ENCODE measurements around the gene UBL7.

The UBL7 gene

GRCh38 chr15:74444106-74445062 lies 16.6 kb downstream of the UBL7 start:
- Histone ChIP-seq H3K36me3 (ENCODE audit: low read length) (no peaks in the 10 kb centered on the region), H3K9me2 (replicated peaks; ENCODE audit: insufficient read depth, low read length) (no peaks in the 10 kb centered on the region), H3K27ac (ENCODE audit: low read depth, low read length) (no peak overlapping the region), H3K79me2 (ENCODE audit: insufficient read depth, low read length) (no peaks in the 10 kb centered on the region), H3K9ac (ENCODE audit: low read length) (no peak overlapping the region), H2AFZ (ENCODE audit: low read depth, low read length, severe bottlenecking) (no peak overlapping the region), H3K27me3 (ENCODE audit: low read length) (no peaks in the 10 kb centered on the region), H4K20me1 (ENCODE audit: low read depth, low read length) (no peaks in the 10 kb centered on the region), H3K4me2 (ENCODE audit: low read depth, low read length, poor library complexity, severe bottlenecking) (no peak overlapping the region), H3K9me3 (ENCODE audit: insufficient read depth, low read length) (no peaks in the 10 kb centered on the region), H3F3A (ENCODE audit: insufficient read depth) (no peaks in the 10 kb centered on the region), H3K4me3 (ENCODE audit: insufficient read depth, low read length, poor library complexity, severe bottlenecking) (no peak overlapping the region)
- TF ChIP-seq, protein P1, sequence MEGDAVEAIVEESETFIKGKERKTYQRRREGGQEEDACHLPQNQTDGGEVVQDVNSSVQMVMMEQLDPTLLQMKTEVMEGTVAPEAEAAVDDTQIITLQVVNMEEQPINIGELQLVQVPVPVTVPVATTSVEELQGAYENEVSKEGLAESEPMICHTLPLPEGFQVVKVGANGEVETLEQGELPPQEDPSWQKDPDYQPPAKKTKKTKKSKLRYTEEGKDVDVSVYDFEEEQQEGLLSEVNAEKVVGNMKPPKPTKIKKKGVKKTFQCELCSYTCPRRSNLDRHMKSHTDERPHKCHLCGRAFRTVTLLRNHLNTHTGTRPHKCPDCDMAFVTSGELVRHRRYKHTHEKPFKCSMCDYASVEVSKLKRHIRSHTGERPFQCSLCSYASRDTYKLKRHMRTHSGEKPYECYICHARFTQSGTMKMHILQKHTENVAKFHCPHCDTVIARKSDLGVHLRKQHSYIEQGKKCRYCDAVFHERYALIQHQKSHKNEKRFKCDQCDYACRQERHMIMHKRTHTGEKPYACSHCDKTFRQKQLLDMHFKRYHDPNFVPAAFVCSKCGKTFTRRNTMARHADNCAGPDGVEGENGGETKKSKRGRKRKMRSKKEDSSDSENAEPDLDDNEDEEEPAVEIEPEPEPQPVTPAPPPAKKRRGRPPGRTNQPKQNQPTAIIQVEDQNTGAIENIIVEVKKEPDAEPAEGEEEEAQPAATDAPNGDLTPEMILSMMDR (IDR thresholded peaks at IDR 0.05; ENCODE audit: insufficient read depth, low read length, poor library complexity, severe bottlenecking) = no peak
- TF ChIP-seq EZH2phosphoT487 (conservative IDR thresholded peaks at IDR 0.05; ENCODE audit: low read length) = no peak

- Histone ChIP-seq H3K9me3 (ENCODE audit: insufficient read depth, low read length) (no peaks in the 10 kb centered on the region), H2AFZ (ENCODE audit: low read depth, low read length, severe bottlenecking) (no peak overlapping the region), H3F3A (ENCODE audit: insufficient read depth) (no peaks in the 10 kb centered on the region), H3K27me3 (ENCODE audit: low read length) (no peaks in the 10 kb centered on the region), H4K20me1 (ENCODE audit: low read depth, low read length) (no peaks in the 10 kb centered on the region), H3K4me3 (ENCODE audit: insufficient read depth, low read length, poor library complexity, severe bottlenecking) (no peak overlapping the region), H3K27ac (ENCODE audit: low read depth, low read length) (no peak overlapping the region), H3K79me2 (ENCODE audit: insufficient read depth, low read length) (no peaks in the 10 kb centered on the region), H3K9me2 (replicated peaks; ENCODE audit: insufficient read depth, low read length) (no peaks in the 10 kb centered on the region), H3K4me2 (ENCODE audit: low read depth, low read length, poor library complexity, severe bottlenecking) (no peak overlapping the region), H3K9ac (ENCODE audit: low read length) (no peak overlapping the region), H3K36me3 (ENCODE audit: low read length) (no peaks in the 10 kb centered on the region)
- no peak for TF ChIP-seq EZH2phosphoT487 (conservative IDR thresholded peaks at IDR 0.05; ENCODE audit: low read length)
- TF ChIP-seq, protein P1 (IDR thresholded peaks at IDR 0.05; ENCODE audit: insufficient read depth, low read length, poor library complexity, severe bottlenecking) = no peak
These were observed 17.7 kb downstream of the UBL7 start for GRCh38 chr15:74443100-74443909.

- Histone ChIP-seq H4K20me1 (ENCODE audit: low read depth, low read length) (no peaks in the 10 kb centered on the region), H3K4me3 (ENCODE audit: insufficient read depth, low read length, poor library complexity, severe bottlenecking) (no peak overlapping the region), H3K9me2 (replicated peaks; ENCODE audit: insufficient read depth, low read length) (no peaks in the 10 kb centered on the region), H3K27ac (ENCODE audit: low read depth, low read length) (no peak overlapping the region), H3K79me2 (ENCODE audit: insufficient read depth, low read length) (no peaks in the 10 kb centered on the region), H3K9ac (ENCODE audit: low read length) (no peak overlapping the region), H3K27me3 (ENCODE audit: low read length) (no peaks in the 10 kb centered on the region), H3K36me3 (ENCODE audit: low read length) (no peaks in the 10 kb centered on the region), H3K4me2 (ENCODE audit: low read depth, low read length, poor library complexity, severe bottlenecking) (no peak overlapping the region), H2AFZ (ENCODE audit: low read depth, low read length, severe bottlenecking) (no peak overlapping the region), H3K9me3 (ENCODE audit: insufficient read depth, low read length) (no peaks in the 10 kb centered on the region), H3F3A (ENCODE audit: insufficient read depth) (no peaks in the 10 kb centered on the region)
- no peak for TF ChIP-seq EZH2phosphoT487 (conservative IDR thresholded peaks at IDR 0.05; ENCODE audit: low read length)
- TF ChIP-seq, protein P1 (IDR thresholded peaks at IDR 0.05; ENCODE audit: insufficient read depth, low read length, poor library complexity, severe bottlenecking) = no peak
These were observed 18.4 kb downstream of the UBL7 start for GRCh38 chr15:74442604-74443003.
